Hepatocyte (in vitro differentiated cells): Measurements from ENCODE around the gene MSI2. TPM values are rescaled to one million over a fixed set of nuclear protein-coding genes. Genes with fewer than 3 reads are reported as not detected.

Experiments
- DNase-seq: peaks from one replicate; pipeline ENCODE4 v3.0.0-alpha.2; 2016; ENCODE audit warnings: low spot score
- H2AFZ ChIP-seq: fragments of 200-600 bp; sonication (generic); 2 replicates; pipeline ENCODE4 v1.6.0; 2016; ENCODE audit warnings: antibody characterized with exemption, mild to moderate bottlenecking
- H3K27ac ChIP-seq: fragments of 200-600 bp; sonication (generic); 2 replicates; pipeline ENCODE4 v1.5.1; 2016; ENCODE audit warnings: mild to moderate bottlenecking
- H3K27me3 ChIP-seq: fragments of 200-600 bp; sonication (generic); 2 replicates; pipeline ENCODE4 v1.6.1; 2016
- H3K36me3 ChIP-seq: fragments of 200-600 bp; sonication (generic); replicated peaks from 2 replicates; pipeline ENCODE4 v1.5.1; 2016; ENCODE audit warnings: low read depth; ENCODE audit not compliant: insufficient read depth
- H3K4me1 ChIP-seq: fragments of 200-600 bp; sonication (generic); 2 replicates; pipeline ENCODE4 v1.5.1; 2016; ENCODE audit warnings: mild to moderate bottlenecking, moderate library complexity; ENCODE audit not compliant: insufficient read depth
- H3K4me2 ChIP-seq: fragments of 200-600 bp; sonication (generic); 2 replicates; pipeline ENCODE4 v1.6.0; 2016
- H3K4me3 ChIP-seq: fragments of 200-600 bp; sonication (generic); 2 replicates; pipeline ENCODE4 v1.5.1; 2016; ENCODE audit warnings: mild to moderate bottlenecking
- H3K79me2 ChIP-seq: fragments of 200-600 bp; sonication (generic); 2 replicates; pipeline ENCODE4 v1.6.0; 2017; ENCODE audit warnings: mild to moderate bottlenecking
- H3K9me2 ChIP-seq: fragments of 200-600 bp; sonication (generic); replicated peaks from 2 replicates; pipeline ENCODE4 v1.6.0; 2017; ENCODE audit warnings: mild to moderate bottlenecking; ENCODE audit not compliant: insufficient read depth
- H3K9me3 ChIP-seq: fragments of 200-600 bp; sonication (generic); 2 replicates; pipeline ENCODE4 v1.5.1; 2016; ENCODE audit warnings: low read depth, mild to moderate bottlenecking
- H4K20me1 ChIP-seq: fragments of 200-600 bp; sonication (generic); 2 replicates; pipeline ENCODE4 v1.6.0; 2016; ENCODE audit warnings: mild to moderate bottlenecking; ENCODE audit not compliant: insufficient read depth, poor library complexity, severe bottlenecking
- CTCF ChIP-seq: fragments of 200-600 bp; sonication (generic); IDR thresholded peaks from 2 replicates; pipeline ENCODE4 v1.5.1; 2016; ENCODE audit warnings: antibody characterized with exemption, mild to moderate bottlenecking; ENCODE audit not compliant: poor library complexity
- EZH2 ChIP-seq: fragments of 200-600 bp; sonication (generic); IDR thresholded peaks from 2 replicates; pipeline ENCODE4 v1.6.1; 2016; ENCODE audit warnings: antibody characterized with exemption, mild to moderate bottlenecking, borderline replicate concordance
- EZH2phosphoT487 ChIP-seq: fragments of 200-600 bp; sonication (generic); IDR thresholded peaks from one replicate; pipeline ENCODE4 v1.6.1; 2018; ENCODE audit warnings: antibody characterized with exemption, mild to moderate bottlenecking, low read depth, moderate library complexity; ENCODE audit not compliant: unreplicated experiment, severe bottlenecking
- WGBS: methylation state at CpG from one replicate; pipeline ENCODE4 v1.1.6; 2016; ENCODE audit warnings: low lambda C conversion rate; ENCODE audit errors: missing lambda C conversion rate; 5-methylcytosine and 5-hydroxymethylcytosine counted together
- polyA plus RNA-seq: library from polyadenylated mRNA; unstranded; fragments of >200 nt; fragmentation: Nextera tagmentation; extraction: Ambion mirVana; gene quantifications from 2 replicates; pipeline ENCODE4 v1.2.1, GENCODE V29; 2016
- total RNA-seq: library from RNA; depleted of rRNA; stranded (reverse); fragments of >200 nt; gene quantifications from 2 replicates; pipeline ENCODE4 v1.2.3, GENCODE V29; 2014

The MSI2 gene
- total and polyA plus RNA-seq, 2 experiments from 2014 or later, result 16.1 to 60.6 TPM

- H3K36me3 ChIP-seq, result no peaks in the 10 kb centered on the region
- DNase-seq, result no peak
- no peaks in the 10 kb centered on the region for H4K20me1 ChIP-seq
- no peak overlapping the region for H2AFZ ChIP-seq
- H3K27ac ChIP-seq, result no peak overlapping the region
- H3K4me1 ChIP-seq, result no peaks in the 10 kb centered on the region
- no peak overlapping the region for H3K4me3 ChIP-seq
- H3K9me2 ChIP-seq, result no peaks in the 10 kb centered on the region
- H3K27me3 ChIP-seq, result peaks cover 4% of the 10 kb centered on the region
- no peaks in the 10 kb centered on the region for H3K79me2 ChIP-seq
- no peak for TF ChIP-seq CTCF
- no peak for TF ChIP-seq EZH2phosphoT487
- no peaks in the 10 kb centered on the region for H3K9me3 ChIP-seq
- 76% methylated on average over 9 of the region's 9 CpGs for WGBS
- H3K4me2 ChIP-seq, result no peak overlapping the region
Measured at GRCh38 chr17:57706761-57707160, 450.4 kb downstream of the MSI2 start.

GRCh38 chr17:57707892-57708291 lies 451.6 kb downstream of the MSI2 start:
- no peaks in the 10 kb centered on the region for H3K36me3 ChIP-seq
- DNase-seq, result peak; percentile 30
- no peaks in the 10 kb centered on the region for H3K9me3 ChIP-seq
- H3K27me3 ChIP-seq, result peaks cover 4% of the 10 kb centered on the region
- no peaks in the 10 kb centered on the region for H3K9me2 ChIP-seq
- no peaks in the 10 kb centered on the region for H3K79me2 ChIP-seq
- H3K27ac ChIP-seq, result no peak overlapping the region
- H3K4me1 ChIP-seq, result no peaks in the 10 kb centered on the region
- WGBS, result 17% methylated on average over 6 of the region's 6 CpGs
- no peaks in the 10 kb centered on the region for H4K20me1 ChIP-seq
- H2AFZ ChIP-seq, result no peak overlapping the region
- no peak overlapping the region for H3K4me3 ChIP-seq
- no peak overlapping the region for H3K4me2 ChIP-seq
- TF ChIP-seq CTCF (no peak), EZH2phosphoT487 (no peak), EZH2 (no peak)

- 81% methylated on average over 2 of the region's 2 CpGs for WGBS
- Histone ChIP-seq H3K4me2 (no peak overlapping the region), H2AFZ (no peak overlapping the region), H3K36me3 (no peaks in the 10 kb centered on the region), H3K79me2 (no peaks in the 10 kb centered on the region), H4K20me1 (no peaks in the 10 kb centered on the region), H3K4me3 (no peak overlapping the region), H3K4me1 (no peaks in the 10 kb centered on the region), H3K9me2 (no peaks in the 10 kb centered on the region), H3K27ac (no peak overlapping the region), H3K27me3 (peaks cover 9% of the 10 kb centered on the region), H3K9me3 (no peaks in the 10 kb centered on the region)
- no peak for DNase-seq
- TF ChIP-seq EZH2phosphoT487 (no peak), EZH2 (no peak), CTCF (no peak)
Measured at GRCh38 chr17:57708410-57708809, 452.1 kb downstream of the MSI2 start.

- Histone ChIP-seq H3K4me3 (no peak overlapping the region), H3K36me3 (no peaks in the 10 kb centered on the region), H4K20me1 (no peaks in the 10 kb centered on the region), H3K79me2 (no peaks in the 10 kb centered on the region), H3K9me2 (no peaks in the 10 kb centered on the region), H3K27ac (no peak overlapping the region), H3K4me2 (no peak overlapping the region), H3K27me3 (peaks cover 30% of the 10 kb centered on the region), H3K4me1 (no peaks in the 10 kb centered on the region), H3K9me3 (no peaks in the 10 kb centered on the region), H2AFZ (no peak overlapping the region)
- no peak for DNase-seq
- 88% methylated on average over 7 of the region's 7 CpGs for WGBS
- TF ChIP-seq EZH2phosphoT487, result no peak
- no peak for TF ChIP-seq EZH2
- TF ChIP-seq CTCF, result no peak
Measured at GRCh38 chr17:57713140-57713539, 456.8 kb downstream of the MSI2 start.
